HG03097 (cell line): ENCODE data around the gene CFAP97D2.
"Not testable (repeated sequence)": the region's sequence is repeated elsewhere in the genome, so short reads cannot be mapped to it uniquely, and the experiment has no call there.

Experiments used
- ATAC-seq: cut with Tn5 transposase; IDR thresholded peaks from one replicate; pipeline ENCODE4 v1.9.1; 2021; ENCODE audit not compliant: unreplicated experiment, low FRiP score

The CFAP97D2 gene

DNA sequence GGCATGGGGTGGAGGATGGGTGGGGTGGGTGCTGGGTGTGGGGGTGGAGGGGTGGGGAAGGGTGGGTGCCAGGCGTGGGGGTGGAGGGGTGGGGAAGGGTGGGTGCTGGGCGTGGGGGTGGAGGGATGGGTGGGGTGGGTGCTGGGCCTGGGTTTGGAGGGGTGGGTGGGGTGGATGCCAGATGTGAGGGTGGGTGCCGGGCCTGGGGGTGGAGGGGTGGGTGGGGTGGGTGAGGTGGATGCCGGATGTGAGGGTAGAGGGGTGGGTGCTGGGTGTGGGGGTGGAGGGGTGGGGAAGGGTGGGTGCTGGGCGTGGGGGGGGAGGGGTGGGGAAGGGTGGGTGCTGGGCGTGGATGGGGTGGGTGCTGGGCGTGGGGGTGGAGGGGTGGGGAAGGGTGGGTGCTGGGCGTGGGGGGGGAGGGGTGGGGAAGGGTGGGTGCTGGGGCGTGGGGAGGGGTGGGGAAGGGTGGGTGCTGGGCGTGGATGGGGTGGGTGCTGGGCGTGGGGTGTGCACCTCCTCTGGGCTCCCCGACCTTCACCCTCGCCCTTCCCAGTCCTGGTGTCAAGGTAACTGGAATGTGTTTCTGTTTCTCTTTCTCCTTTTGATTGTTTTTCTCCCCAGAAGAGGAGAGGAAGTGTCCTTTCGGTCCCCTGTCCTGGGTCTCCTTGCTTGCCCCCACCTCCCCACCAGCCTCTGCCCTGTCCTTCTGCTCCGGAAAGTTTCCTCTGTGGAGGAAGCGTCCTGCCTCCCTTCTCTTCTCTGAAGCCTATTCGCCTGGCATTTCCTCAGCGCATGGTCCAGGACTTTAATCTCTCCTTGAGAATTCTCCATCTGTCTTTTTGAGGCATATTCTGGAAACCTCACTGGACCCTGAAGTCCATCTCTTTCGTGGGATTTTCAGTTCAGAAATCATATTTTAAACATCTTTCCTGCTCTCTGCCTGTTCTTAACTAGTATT lies 22.9 kb upstream of the CFAP97D2 start:
- no peak for ATAC-seq

DNA sequence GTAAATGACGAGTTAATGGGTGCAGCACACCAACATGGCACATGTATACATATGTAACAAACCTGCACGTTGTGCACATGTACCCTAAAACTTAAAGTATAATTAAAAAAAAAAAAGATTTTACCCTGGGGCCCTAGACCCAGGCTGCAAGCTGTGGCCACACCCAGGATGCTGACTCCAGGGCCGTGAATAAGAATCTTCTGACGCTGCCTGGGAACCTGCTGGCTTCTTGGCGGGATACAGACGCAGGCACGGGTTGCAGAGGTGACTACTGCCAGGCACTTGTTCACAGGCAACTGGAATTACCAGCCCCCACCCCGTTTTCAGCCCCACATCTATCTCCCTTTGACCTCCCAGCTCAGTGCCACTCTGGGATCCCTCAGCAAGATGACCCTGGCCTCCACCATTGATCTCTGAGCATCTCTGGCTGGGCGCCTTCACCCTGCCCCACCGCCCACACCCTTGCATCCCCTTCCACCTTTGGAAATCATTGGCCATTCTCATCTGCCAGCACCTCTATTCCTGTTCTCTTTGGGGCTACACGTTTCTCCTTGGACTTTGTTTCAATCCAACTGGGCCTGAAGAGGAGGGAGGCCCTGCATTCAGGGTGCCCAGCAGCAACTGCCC lies 21.1 kb upstream of the CFAP97D2 start:
- no peak for ATAC-seq

DNA sequence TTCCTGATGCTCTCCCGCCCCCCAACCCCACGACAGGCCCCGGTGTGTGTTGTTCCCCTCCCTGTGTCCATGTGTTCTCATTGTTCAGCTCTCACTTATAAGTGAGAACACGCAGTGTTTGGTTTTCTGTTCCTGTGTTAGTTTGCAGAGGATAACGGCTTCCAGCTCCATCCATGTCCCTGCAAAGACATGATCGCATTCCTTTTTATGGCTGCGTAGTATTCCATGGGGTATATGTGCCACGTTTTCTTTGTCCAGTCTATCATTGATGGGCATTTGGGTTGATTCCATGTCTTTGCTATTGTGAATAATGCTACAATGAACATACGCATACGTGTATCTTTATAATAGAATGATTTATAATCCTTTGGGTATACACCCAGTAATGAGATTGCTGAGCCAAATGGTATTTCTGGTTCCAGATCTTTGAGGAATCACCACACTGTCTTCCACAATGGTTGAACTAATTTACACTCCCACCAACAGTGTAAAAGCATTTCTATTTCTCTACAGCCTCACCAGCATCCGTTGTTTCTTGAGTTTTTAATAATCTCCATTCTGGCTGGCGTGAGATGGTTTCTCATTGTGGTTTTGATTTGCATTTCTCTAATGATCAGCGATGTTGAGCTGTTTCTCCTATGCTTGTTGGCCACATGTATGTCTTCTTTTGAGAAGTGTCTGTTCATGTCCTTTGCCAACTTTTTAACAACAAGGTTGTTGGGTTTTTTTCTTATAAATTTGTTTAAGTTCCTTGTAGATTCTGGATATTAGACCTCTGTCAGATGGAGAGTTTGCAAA lies 20.0 kb upstream of the CFAP97D2 start:
- ATAC-seq = not testable (repeated sequence)

DNA sequence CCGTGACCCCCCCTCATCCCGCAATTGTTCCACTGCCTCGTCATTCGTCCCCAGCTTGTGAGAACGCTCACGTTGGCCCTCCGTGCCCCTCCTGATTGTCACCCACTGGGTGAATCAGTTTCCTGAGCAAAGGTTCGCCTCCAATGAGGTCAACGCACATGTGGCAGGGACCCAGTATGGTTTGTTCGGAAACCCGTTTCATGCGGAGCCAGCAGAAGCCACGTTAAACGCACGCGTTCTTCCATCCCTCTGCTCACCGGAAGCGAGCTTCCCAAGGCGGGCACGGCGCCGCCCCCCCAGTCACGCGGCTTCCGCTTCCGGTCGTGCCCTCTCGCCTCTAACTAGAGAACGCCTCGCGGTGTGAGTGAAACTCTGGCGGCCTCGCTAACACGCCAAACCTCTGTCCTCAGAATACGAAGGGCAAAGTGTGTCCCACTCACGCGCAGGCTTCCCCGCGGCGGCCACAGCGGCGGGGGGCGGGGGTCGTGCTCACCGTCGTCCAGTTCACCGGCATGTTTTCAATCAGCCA lies 18.0 kb upstream of the CFAP97D2 start:
- no peak for ATAC-seq

DNA sequence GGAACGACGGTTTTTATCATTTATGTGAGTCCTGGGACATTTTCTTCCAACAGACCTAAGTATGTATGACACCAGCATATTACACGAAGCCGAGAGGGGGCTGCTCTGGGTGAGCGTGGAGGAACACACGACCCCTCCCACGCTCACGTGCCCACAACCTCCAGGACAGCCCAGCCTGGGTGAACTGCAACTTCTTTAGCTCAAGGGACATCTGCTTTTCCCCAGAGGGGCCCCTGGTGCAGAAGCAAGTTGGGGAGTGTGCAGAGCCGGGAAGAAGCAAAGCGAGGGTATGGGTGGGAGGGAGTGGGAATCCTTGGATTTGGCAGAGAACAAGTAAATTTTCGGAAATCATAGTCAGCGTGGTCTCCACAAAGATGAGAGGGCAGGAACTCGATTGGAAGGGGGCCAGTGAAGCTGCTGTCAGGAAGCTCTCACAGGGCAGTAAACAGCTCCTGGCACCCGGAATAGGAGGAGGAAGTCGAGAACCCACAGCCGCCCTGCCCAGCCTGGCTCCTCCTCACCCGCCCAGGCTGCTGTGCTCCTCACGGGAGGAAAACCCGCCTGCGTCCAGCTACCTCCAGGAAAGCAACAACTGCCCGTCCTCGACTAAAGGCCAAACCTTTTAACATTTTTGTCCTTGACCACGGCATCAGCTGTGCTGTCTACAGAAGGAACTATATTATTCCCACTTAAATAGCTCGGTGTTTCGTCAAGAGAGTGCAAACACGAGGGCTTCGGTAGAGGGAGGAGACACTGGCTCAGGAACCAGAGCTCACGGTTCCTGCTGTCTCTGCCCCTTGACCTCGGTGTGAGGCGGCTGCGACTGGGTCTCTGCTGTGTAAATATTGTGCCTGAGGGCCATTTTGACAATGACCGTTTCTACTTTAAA lies 17.2 kb upstream of the CFAP97D2 start:
- ATAC-seq = no peak

DNA sequence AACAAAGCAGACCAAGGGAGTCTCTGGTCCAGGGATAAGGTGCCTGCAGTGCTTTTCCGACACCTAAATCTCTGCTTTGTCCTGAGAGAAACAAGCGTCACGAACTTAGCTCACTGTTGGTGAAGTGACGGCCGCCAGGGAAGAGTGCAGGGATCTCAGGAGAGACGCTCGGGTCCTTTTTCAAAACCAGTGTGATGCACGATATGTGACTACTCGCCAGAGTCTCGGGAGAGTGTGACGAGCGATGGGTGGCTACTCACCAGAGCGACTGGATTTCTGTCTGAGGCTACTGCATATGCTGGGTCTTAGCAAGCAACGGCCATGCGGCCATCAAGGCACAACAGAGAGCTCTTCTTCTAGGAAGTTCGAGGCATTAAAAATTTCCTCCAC lies 16.5 kb upstream of the CFAP97D2 start:
- no peak for ATAC-seq

DNA sequence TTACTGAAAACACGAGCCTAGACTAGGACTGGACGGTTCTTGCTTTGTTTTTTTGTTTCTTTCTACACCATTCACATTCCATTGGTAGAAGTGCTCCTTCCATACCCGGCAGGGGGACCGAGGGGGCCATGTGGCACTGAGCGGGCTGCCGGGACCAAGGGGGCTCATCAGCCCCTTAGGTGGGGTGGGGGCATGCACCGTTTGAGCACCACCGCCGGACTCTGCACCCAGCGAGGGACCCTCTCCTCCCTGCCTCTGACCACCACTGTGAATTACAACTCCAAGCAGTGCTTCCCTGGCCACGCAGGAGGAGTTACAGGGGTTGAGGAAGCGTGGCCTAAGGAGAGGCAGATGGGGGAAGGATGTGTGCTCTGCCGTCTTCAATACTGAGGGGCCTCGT lies 15.0 kb upstream of the CFAP97D2 start:
- ATAC-seq = no peak

DNA sequence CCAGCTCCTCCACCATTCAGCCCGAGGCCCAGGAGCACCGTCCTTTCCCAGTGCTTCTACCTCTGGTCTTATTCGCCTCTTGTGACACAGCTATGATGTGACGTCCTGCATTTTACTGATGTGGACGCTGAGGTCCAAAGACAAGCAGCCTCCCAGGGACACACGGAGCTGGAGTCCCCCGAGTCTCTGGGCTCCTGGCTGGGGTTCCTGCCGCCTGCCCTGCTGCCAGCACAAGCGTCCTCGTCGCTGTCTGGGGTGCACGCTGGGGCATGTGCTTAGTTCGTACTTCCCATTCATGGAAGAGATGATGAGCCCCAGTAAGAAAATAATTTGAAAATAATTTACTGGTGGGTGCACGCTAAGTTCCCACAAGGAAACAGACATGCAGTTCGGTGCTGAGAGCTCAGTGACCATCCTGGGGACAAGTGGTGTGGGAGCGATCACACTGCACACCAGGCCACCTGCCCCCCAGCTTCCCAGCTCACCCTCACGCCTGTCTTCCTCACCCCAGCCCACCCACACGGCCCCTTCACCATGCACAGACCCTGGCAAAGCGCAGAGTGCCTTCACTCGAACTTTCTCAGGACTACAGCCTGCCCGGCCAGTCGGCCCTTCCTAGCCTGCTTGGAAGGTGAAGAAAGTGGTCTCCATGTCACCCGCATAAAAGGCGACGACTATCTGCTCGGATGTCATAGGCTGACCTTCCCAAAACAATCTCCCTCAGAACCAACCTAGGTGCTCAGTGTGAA lies 14.2 kb upstream of the CFAP97D2 start:
- ATAC-seq = no peak

DNA sequence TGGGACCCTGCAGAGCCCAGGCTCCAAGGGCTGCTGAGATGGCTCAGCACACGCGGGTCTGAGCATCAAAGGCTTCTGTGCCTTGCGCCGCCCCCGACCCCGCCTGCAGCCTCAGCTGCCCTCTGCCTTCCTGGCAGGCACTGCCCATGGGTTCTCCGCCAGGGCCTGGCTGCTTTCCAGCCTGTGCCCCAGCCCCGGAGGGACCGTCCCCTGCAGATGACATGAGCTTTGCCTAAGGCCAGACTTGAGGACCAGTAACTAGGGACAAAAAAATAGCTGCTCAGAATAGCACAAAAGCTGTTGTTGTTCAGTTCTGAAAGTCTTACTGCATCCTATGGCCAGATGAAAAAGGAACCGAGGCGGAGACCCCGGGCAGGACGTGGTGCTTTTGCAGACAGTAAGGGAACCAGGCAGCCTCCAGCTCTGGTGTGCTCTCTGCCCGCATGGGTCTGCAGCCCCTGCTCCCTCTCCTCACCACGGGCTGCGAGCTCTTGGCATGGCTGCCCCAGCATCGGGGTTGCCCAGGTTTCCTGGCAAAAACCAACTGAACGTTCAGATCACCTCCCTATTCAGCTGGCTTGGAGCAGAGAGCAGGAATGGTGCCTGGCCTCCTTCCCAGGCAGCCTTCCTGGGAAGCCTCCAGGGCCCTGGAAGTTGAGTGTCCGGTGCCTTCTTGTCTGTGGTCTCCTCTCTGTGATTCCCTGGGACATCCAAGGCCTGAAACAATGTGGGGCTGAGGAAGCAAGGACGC lies 12.5 kb upstream of the CFAP97D2 start:
- no peak for ATAC-seq

DNA sequence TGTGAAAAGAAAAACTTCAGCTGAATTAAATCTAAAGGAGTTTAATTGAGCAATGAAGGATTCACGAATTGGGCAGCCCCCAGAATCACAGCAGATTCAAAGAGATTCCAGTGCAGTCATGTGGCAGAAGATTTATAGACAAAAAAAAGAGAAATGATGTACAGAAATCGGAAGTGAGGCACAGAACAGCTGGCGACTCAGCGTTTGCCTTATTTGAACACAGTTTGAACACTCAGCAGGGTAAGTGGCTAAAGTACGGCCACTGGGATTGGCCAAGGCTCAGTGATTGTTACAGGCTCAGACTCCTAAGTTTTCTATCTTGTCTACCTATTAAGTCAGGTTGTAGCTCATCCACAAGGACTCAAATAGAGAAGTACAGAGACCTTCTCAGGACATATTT lies 11.6 kb upstream of the CFAP97D2 start:
- ATAC-seq = no peak

DNA sequence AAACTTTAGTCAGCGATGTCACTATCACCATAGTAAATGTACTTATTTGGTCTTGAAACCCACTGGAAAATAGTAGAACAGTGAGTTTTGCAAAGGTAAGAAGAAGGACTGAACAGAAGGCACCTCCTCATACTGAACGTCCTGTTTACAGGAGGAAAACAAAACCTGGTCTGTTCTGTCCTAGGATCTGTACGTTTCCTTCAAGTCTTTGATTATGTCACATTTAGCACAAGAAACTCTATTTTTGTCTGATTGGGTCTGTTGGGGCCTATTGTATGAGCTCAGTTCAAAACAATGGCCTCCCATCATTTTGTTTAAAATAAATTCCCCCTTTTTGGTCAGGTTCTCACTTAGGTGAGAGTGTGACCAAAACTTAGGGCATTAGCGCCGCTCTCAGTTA lies 11.2 kb upstream of the CFAP97D2 start:
- ATAC-seq = no peak

DNA sequence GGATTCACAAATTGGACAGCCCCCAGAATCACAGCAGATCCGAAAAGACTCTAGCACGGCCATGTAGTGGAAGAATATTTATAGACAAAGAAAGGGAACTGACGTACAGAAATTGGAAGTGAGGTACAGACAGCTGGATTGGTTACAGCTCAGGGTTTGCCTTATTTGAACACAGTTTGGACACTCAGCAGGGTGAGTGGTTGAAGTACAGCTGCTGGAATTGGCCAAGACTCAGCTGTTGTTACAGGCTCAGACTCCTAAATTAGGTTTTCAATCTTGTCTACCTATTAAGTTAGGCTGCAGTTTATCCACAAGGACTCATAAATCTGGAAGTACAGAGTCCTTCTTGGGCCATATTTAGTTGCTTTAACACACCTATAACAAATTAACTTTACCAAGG lies 5.8 kb upstream of the CFAP97D2 start:
- ATAC-seq = no peak

DNA sequence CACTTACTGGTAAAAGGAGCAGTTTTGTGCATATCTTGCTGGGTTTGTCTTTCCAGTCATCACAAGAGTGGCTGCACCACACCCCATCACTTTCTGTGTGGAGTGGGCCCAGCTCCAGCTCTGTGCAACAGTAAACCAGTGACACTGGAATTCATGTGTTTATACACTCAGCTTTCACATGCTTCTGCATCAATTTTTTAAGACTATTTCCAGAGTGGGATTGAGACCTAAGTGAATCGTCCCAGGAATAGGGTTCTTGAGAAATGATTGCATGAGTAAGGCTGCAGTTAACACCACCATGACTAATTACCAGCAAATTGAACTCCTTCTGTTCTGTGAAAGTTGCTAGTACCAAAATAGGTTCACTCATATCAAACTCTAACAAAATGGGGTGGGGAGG lies 5.3 kb upstream of the CFAP97D2 start:
- ATAC-seq = no peak

DNA sequence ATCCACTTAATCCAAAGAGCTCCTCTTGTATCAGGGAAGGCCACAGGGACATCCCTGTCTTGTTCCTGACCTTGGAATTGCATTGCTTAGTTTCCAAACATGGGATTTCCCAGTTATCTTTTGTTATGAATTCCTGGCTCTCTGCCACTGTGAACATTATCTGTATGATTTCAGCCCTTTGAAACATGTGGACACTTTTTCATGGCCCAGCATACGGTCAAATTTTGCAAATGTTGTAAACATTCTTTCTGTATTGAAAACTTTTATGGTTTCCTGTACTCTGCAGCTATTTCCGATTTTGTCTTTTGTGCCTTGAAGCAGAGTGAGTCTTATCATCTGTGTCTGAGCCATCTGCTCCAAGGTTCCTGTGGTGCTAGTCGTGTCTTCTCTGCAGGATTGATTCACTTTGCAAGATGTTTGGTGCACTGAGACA lies 4.5 kb upstream of the CFAP97D2 start:
- no peak for ATAC-seq

DNA sequence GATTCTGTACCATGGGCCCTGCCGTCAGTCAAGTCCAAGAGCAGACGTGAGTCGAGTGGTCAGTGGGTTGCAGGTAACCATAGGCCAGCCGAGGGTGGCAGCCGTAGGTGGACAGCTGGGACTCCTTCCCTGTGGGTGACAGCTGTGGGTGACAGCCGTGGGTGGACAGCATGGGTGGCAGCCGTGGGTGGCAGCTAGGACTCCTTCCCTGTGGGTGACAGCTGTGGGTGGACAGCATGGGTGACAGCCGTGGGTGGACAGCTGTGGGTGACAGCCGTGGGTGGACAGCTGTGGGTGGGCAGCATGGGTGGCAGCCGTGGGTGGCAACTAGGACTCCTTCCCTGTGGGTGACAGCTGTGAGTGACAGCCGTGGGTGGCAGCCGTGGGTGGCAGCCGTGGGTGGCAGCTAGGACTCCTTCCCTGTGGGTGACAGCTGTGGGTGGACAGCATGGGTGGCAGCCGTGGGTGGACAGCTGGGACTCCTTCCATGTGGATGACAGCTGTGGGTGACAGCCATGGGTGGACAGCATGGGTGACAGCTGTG lies 2.6 kb upstream of the CFAP97D2 start:
- ATAC-seq = not testable (repeated sequence)

DNA sequence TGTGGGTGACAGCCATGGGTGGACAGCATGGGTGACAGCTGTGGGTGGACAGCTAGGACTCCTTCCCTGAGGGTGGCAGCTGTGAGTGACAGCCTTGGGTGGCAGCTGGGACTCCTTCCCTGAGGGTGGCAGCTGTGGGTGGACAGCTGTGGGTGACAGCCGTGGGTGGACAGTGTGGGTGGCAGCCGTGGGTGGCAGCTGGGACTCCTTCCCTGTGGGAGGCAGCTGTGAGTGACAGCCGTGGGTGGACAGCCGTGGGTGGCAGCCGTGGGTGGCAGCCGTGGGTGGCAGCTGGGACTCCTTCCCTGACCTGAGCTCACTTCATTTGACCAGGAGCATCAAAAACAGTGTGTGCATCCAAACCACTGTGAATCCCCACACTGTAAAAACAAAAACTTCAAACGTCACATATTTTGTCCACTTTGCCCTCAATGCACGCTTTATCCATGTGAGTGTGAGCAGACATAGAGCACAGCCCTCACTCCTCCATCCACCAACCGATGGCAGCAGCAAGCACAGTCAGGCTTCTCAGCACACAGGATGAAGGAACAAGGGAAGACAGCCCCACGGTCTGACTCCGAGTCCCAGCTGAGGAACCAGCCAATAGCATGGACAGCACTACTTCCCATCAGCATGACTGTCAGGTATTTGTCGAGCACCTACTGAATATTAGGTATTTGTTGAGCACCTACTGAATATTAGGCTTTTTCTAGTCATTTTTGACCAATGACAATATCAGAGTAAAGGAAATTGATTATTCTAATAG lies 1.6 kb upstream of the CFAP97D2 start:
- ATAC-seq = no peak

DNA sequence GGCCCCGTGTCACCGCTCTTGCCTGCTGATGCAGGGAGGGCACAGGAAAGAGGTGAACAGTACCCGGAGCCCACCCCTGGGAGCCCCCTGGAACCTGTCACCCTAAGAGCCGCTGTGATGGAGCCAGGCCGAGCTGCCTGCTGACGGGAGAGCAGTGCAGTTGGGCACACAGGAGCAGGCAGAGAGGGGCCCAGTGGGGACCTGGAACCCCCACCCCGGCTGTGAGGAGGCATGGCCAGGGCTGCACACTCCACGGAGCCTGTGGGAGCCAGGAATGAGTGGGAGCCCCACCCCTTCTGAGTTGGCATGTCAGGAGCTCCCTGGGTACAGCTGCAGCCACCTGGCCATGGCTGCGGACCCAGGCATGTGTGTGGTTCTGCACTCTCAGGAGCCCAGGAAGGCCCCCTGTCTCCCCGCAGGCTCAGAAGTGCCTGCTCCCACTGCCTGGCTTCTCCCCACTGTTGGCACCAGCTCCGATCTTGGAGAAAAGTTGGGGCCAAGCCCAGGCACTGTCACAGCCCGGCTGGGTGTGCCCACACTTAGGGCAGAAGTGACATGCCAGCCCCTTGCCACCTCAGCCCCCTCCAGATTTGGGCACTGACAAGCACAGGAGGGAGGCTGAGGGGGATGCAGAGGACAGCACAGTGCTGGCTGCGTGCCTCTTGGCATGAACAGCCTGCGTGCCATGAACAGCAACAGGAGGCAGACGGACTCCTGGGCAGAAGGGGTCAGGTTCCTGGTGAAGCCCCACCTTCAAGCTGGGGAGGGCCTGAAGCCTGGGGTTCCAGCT lies 6.3 kb downstream of the CFAP97D2 start:
- ATAC-seq = no peak
